ENCODE results near the gene IRF6. TPM values are rescaled to one million over a fixed set of nuclear protein-coding genes. Genes with fewer than 3 reads are reported as not detected.

The IRF6 gene
- 1 to 10 TPM in 2 of 5 experiments, under 1 TPM in 2, not detected in 1; 0.30 to 2.3 (median 0.97) TPM for total RNA-seq
- 1 to 10 TPM in 1 of 2 donors, under 1 TPM in 1; 0.41 to 1.6 TPM for polyA plus RNA-seq
- total RNA-seq: 5.0 reads per million, percentile 24 among the genes with 10 or more reads in this experiment

- intact Hi-C loops (cut with micrococcal nuclease): loop anchor here (1.0 to 2.0 kb wide), 3 partner anchors 17 to 22 kb away; partner anchors contain the start of genes C1orf74 (in 1 of the 2) and UTP25 (in 1 of the 2)
- Mint-ChIP-seq H3K9me3 (peaks cover 0 to 4% (median 0%) of the 10 kb centered on the region in 11 donors), H3K27me3 (peaks cover 0 to 16% (median 10%) of the 10 kb centered on the region in 5 donors), H3K4me3 (peak within 1 kb of the TSS; percentile 59 to 97 (median 90)), H3K27ac (peak within 1 kb of the TSS in 8 of 9 donors; percentile 53 to 95 (median 87)), H3K4me1 (peaks cover 0 to 12% (median 9%) of the 10 kb centered on the region in 7 donors), H3K36me3 (peaks cover 0 to 4% (median 0%) of the 10 kb centered on the region in 5 donors)
- ATAC-seq: peak; percentile 95
- peak in 8 of 9 donors; percentile 48 to 76 (median 70) for DNase-seq
- Histone ChIP-seq H3K27me3 (ENCODE audit: control insufficient read depth in 2 of 2, insufficient read depth in 2 of 2, low read length in 2 of 2) (no peaks in the 10 kb centered on the region), H3K9me3 (ENCODE audit: control insufficient read depth in 2 of 3, low read length in 3 of 3) (no peaks in the 10 kb centered on the region), H3K4me1 (ENCODE audit: control insufficient read depth in 2 of 2, insufficient read depth in 2 of 2, low read length in 2 of 2) (peaks cover 0 to 6% of the 10 kb centered on the region in 2 donors), H3K36me3 (ENCODE audit: control insufficient read depth in 2 of 3, insufficient read depth in 3 of 3, low read length in 3 of 3) (no peaks in the 10 kb centered on the region), H3K27ac (ENCODE audit: low read depth, low read length) (peak within 1 kb of the TSS; percentile 14), H3K4me3 (ENCODE audit: low read length) (peak within 1 kb of the TSS; percentile 62)
- ChIA-PET POLR2A (interaction anchor here (1.1 to 1.9 kb wide), 3 partner anchors 17 to 23 kb away, joined by 4 to 11 read pairs (median 4); partner anchors contain the start of gene C1orf74), CTCF (interaction anchor here (0.6 to 2.1 kb wide), 3 partner anchors 18 to 1562 kb away, joined by 3 to 6 read pairs (median 5); no protein-coding TSS in a partner anchor)
Measured at GRCh38 chr1:209805875-209806760, at the start of gene IRF6. Gene IRF6 (minus strand): TSS chr1:209806142. CDS start chr1:209801413, 4,729 bp downstream.

DNA sequence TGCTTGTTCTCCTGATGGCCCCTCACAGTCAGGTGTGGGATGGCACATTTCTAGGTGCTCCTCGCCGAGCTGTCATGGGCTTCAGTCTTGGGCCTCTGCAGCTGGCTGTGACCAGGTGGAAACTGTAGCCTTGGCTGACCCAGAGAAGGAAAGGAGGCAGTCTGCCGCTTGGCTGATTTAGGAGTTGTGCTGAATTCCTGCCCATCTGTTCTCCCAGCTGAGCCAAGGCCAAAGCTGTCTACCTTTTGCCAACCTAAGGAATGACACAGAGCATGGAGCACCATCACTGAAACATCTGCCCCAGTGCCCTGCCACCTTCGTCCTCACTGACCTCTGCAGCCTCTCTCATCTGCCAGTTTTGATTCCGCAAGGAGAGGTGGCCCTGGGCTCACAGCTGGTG is 49.7 kb upstream of the IRF6 start:
- CTCF ChIA-PET: interaction anchor here (0.5 to 0.7 kb wide), 2 partner anchors 26 to 34 kb away, joined by 3 read pairs; no protein-coding TSS in a partner anchor
- intact Hi-C loops (cut with micrococcal nuclease): no loop called here
- Mint-ChIP-seq H3K9me3 (no peaks in the 10 kb centered on the region), H3K27me3 (no peaks in the 10 kb centered on the region), H3K4me3 (no peak overlapping the region), H3K27ac (peak overlapping the region in 3 of 9 donors; percentile 10 to 78 (median 43)), H3K4me1 (peaks cover 0 to 16% (median 7%) of the 10 kb centered on the region in 7 donors), H3K36me3 (peaks cover 0 to 29% (median 11%) of the 10 kb centered on the region in 5 donors)
- DNase-seq (no peak), ATAC-seq (no peak)
- no peaks in the 10 kb centered on the region for H3K4me1 ChIP-seq (ENCODE audit: control insufficient read depth in 2 of 2, insufficient read depth in 2 of 2, low read length in 2 of 2)
- no peak overlapping the region for H3K27ac ChIP-seq (ENCODE audit: low read depth, low read length)
- POLR2A ChIA-PET: no interaction called here
- H3K4me3 ChIP-seq (ENCODE audit: low read length): no peak overlapping the region
- H3K9me3 ChIP-seq (ENCODE audit: control insufficient read depth in 2 of 3, low read length in 3 of 3): no peaks in the 10 kb centered on the region
- no peaks in the 10 kb centered on the region for H3K27me3 ChIP-seq (ENCODE audit: control insufficient read depth in 2 of 2, insufficient read depth in 2 of 2, low read length in 2 of 2)
- H3K36me3 ChIP-seq (ENCODE audit: control insufficient read depth in 2 of 3, insufficient read depth in 3 of 3, low read length in 3 of 3): peaks cover 3 to 47% (median 13%) of the 10 kb centered on the region in 3 experiments

GRCh38 chr1:209855006-209855405 is 49.1 kb upstream of the IRF6 start:
- Mint-ChIP-seq H3K4me3 (peak overlapping the region in 3 of 10 donors; percentile 15 to 54 (median 34)), H3K4me1 (peaks cover 0 to 16% (median 8%) of the 10 kb centered on the region in 7 donors), H3K9me3 (no peaks in the 10 kb centered on the region), H3K27ac (peak overlapping the region in 8 of 9 donors; percentile 3 to 88 (median 54)), H3K36me3 (peaks cover 4 to 33% (median 14%) of the 10 kb centered on the region in 5 donors), H3K27me3 (no peaks in the 10 kb centered on the region)
- intact Hi-C loops (cut with micrococcal nuclease): no loop called here
- peaks cover 3 to 53% (median 13%) of the 10 kb centered on the region in 3 experiments for H3K36me3 ChIP-seq (ENCODE audit: control insufficient read depth in 2 of 3, insufficient read depth in 3 of 3, low read length in 3 of 3)
- no peak overlapping the region for H3K27ac ChIP-seq (ENCODE audit: low read depth, low read length)
- ChIA-PET CTCF (interaction anchor here (0.5 to 0.7 kb wide), 2 partner anchors 25 to 33 kb away, joined by 3 read pairs; no protein-coding TSS in a partner anchor), POLR2A (interaction anchor here (0.9 kb wide), 1 partner anchor 28 kb away, joined by 3 read pairs; no protein-coding TSS in a partner anchor)
- ATAC-seq (no peak), DNase-seq (no peak)
- H3K4me3 ChIP-seq (ENCODE audit: low read length): no peak overlapping the region
- no peaks in the 10 kb centered on the region for H3K27me3 ChIP-seq (ENCODE audit: control insufficient read depth in 2 of 2, insufficient read depth in 2 of 2, low read length in 2 of 2)
- no peaks in the 10 kb centered on the region for H3K9me3 ChIP-seq (ENCODE audit: control insufficient read depth in 2 of 3, low read length in 3 of 3)
- no peaks in the 10 kb centered on the region for H3K4me1 ChIP-seq (ENCODE audit: control insufficient read depth in 2 of 2, insufficient read depth in 2 of 2, low read length in 2 of 2)

GRCh38 chr1:209854196-209854595 is 48.3 kb upstream of the IRF6 start:
- no peaks in the 10 kb centered on the region for H3K27me3 Mint-ChIP-seq
- no peak overlapping the region for H3K4me3 ChIP-seq (ENCODE audit: low read length)
- ATAC-seq (no peak), DNase-seq (no peak)
- ChIA-PET CTCF (no interaction called here), POLR2A (interaction anchor here (0.9 kb wide), 1 partner anchor 27 kb away, joined by 3 read pairs; no protein-coding TSS in a partner anchor)
- no peaks in the 10 kb centered on the region for H3K4me1 ChIP-seq (ENCODE audit: control insufficient read depth in 2 of 2, insufficient read depth in 2 of 2, low read length in 2 of 2)
- H3K27me3 ChIP-seq (ENCODE audit: control insufficient read depth in 2 of 2, insufficient read depth in 2 of 2, low read length in 2 of 2): no peaks in the 10 kb centered on the region
- H3K9me3 ChIP-seq (ENCODE audit: control insufficient read depth in 2 of 3, low read length in 3 of 3): no peaks in the 10 kb centered on the region
- no peak overlapping the region for H3K4me3 Mint-ChIP-seq
- H3K36me3 Mint-ChIP-seq: peaks cover 4 to 38% (median 18%) of the 10 kb centered on the region in 5 donors
- intact Hi-C loops (cut with micrococcal nuclease): no loop called here
- H3K4me1 Mint-ChIP-seq: peaks cover 0 to 17% (median 8%) of the 10 kb centered on the region in 7 donors
- H3K9me3 Mint-ChIP-seq: no peaks in the 10 kb centered on the region
- peaks cover 3 to 61% (median 13%) of the 10 kb centered on the region in 3 experiments for H3K36me3 ChIP-seq (ENCODE audit: control insufficient read depth in 2 of 3, insufficient read depth in 3 of 3, low read length in 3 of 3)
- H3K27ac Mint-ChIP-seq: peak overlapping the region in 5 of 9 donors; percentile 3 to 78 (median 45)
- no peak overlapping the region for H3K27ac ChIP-seq (ENCODE audit: low read depth, low read length)

DNA sequence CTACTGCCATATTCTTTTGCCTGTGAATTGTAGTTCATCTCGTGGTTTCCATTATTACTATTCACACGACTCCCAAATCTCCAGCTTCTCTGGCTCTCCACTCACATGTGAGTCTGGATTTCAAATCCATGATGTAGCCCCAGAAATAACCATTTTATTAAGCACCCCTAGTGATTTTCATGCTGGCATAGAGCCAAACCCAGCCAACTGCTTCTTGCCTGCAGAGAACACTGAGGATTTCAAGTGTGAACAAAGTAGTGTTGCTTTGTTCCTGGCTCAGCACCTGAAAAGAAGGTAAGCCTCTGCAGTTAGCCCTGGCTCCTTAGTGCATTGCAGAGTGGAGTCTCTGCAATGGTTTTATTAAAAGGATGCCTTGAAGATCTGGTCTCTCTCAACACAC is 47.7 kb upstream of the IRF6 start:
- Histone ChIP-seq H3K4me1 (ENCODE audit: control insufficient read depth in 2 of 2, insufficient read depth in 2 of 2, low read length in 2 of 2) (no peaks in the 10 kb centered on the region), H3K27ac (ENCODE audit: low read depth, low read length) (no peak overlapping the region), H3K9me3 (ENCODE audit: control insufficient read depth in 2 of 3, low read length in 3 of 3) (no peaks in the 10 kb centered on the region), H3K4me3 (ENCODE audit: low read length) (no peak overlapping the region), H3K36me3 (ENCODE audit: control insufficient read depth in 2 of 3, insufficient read depth in 3 of 3, low read length in 3 of 3) (peaks cover 3 to 66% (median 13%) of the 10 kb centered on the region in 3 experiments), H3K27me3 (ENCODE audit: control insufficient read depth in 2 of 2, insufficient read depth in 2 of 2, low read length in 2 of 2) (no peaks in the 10 kb centered on the region)
- Mint-ChIP-seq H3K27me3 (no peaks in the 10 kb centered on the region), H3K4me3 (no peak overlapping the region), H3K9me3 (no peaks in the 10 kb centered on the region), H3K27ac (peak overlapping the region in 3 of 9 donors; percentile 7 to 60 (median 54)), H3K36me3 (peaks cover 4 to 38% (median 18%) of the 10 kb centered on the region in 5 donors), H3K4me1 (peaks cover 0 to 17% (median 8%) of the 10 kb centered on the region in 7 donors)
- intact Hi-C loops (cut with micrococcal nuclease): no loop called here
- POLR2A ChIA-PET: no interaction called here
- DNase-seq (no peak), ATAC-seq (no peak)
- CTCF ChIA-PET: no interaction called here

- peaks cover 3 to 78% (median 16%) of the 10 kb centered on the region in 3 experiments for H3K36me3 ChIP-seq (ENCODE audit: control insufficient read depth in 2 of 3, insufficient read depth in 3 of 3, low read length in 3 of 3)
- ATAC-seq: peak; percentile 40
- no peaks in the 10 kb centered on the region for H3K27me3 Mint-ChIP-seq
Measured at GRCh38 chr1:209850342-209850979, 44.5 kb upstream of the IRF6 start.

More at GRCh38 chr1:209850342-209850979, 44.5 kb upstream of the IRF6 start:
- peak overlapping the region in 4 of 9 donors; percentile 11 to 65 (median 50) for H3K27ac Mint-ChIP-seq
- H3K4me3 Mint-ChIP-seq: no peak overlapping the region
- peaks cover 2 to 31% (median 19%) of the 10 kb centered on the region in 7 donors for H3K4me1 Mint-ChIP-seq
- H3K4me3 ChIP-seq (ENCODE audit: low read length): no peak overlapping the region
- H3K9me3 Mint-ChIP-seq: no peaks in the 10 kb centered on the region
- no peak overlapping the region for H3K27ac ChIP-seq (ENCODE audit: low read depth, low read length)
- POLR2A ChIA-PET: no interaction called here
- no peaks in the 10 kb centered on the region for H3K9me3 ChIP-seq (ENCODE audit: control insufficient read depth in 2 of 3, low read length in 3 of 3)
- H3K27me3 ChIP-seq (ENCODE audit: control insufficient read depth in 2 of 2, insufficient read depth in 2 of 2, low read length in 2 of 2): no peaks in the 10 kb centered on the region
- peaks cover 8 to 49% (median 25%) of the 10 kb centered on the region in 5 donors for H3K36me3 Mint-ChIP-seq
- peak in 2 of 9 donors; percentile 5 to 10 for DNase-seq
- H3K4me1 ChIP-seq (ENCODE audit: control insufficient read depth in 2 of 2, insufficient read depth in 2 of 2, low read length in 2 of 2): no peaks in the 10 kb centered on the region
- CTCF ChIA-PET: no interaction called here
- intact Hi-C loops (cut with micrococcal nuclease): no loop called here
